GM12878 (cell line): ENCODE results near the gene LSP1. TPM values are rescaled to one million over a fixed set of nuclear protein-coding genes. Genes with fewer than 3 reads are reported as not detected.

Experiments
- ATAC-seq: fragments of 200-7000 bp; cut with Tn5 transposase; 3 replicates; pipeline ENCODE4 v1.9.1; 2020; ENCODE audit warnings: mild to moderate bottlenecking, moderate library complexity
- BruUV-seq: library from RNA; stranded (reverse); fragments of 400-500 nt; replicated peaks from 2 replicates; lab custom pipeline; 2021; lab: Mats Ljungman, UMichigan
- CTCF ChIA-PET: fragments of 300-600 bp; sonication (Branson Sonifier 250); formaldehyde crosslinking; extraction: SDS; loops from one replicate; lab custom pipeline; 2021; ENCODE audit warnings: inconsistent platforms; lab: Yijun Ruan, JAX
- POLR2A ChIA-PET: fragments of 350-600 bp; formaldehyde crosslinking; extraction: SDS; loops from one replicate; lab custom pipeline; 2021; ENCODE audit warnings: inconsistent platforms; lab: Charles Lee
- RAD21 ChIA-PET: fragments of 300-600 bp; sonication (Branson Sonifier 250); formaldehyde crosslinking; loops from one replicate; lab custom pipeline; 2023; ENCODE audit warnings: antibody characterized with exemption; ENCODE audit not compliant: unreplicated experiment; lab: Charles Lee
- SMC1A ChIA-PET: fragments of 300-600 bp; sonication (Branson Sonifier 250); formaldehyde crosslinking; loops from one replicate; lab custom pipeline; 2023; ENCODE audit not compliant: unreplicated experiment, uncharacterized antibody; lab: Charles Lee
- DNase-seq: peaks from one replicate; pipeline ENCODE4 v3.0.0-alpha.2; 2011; ENCODE audit warnings: low read depth, low spot score
- FAIRE-seq: peaks from 3 replicates; lab custom pipeline; 2011; peaks lifted over from hg19 to GRCh38; lab: Jason Lieb, UNC
- H2AFZ ChIP-seq: 2 replicates; pipeline ENCODE4 v1.6.0; 2011; ENCODE audit warnings: low read depth, low read length, control low read depth; ENCODE audit not compliant: control insufficient read depth
- H3K27ac ChIP-seq: 2 replicates; pipeline ENCODE4 v1.5.1; 2011; ENCODE audit warnings: control low read depth; ENCODE audit not compliant: control insufficient read depth, insufficient read depth
- H3K27me3 ChIP-seq, 2 experiments: replicated peaks in 1 of 2; 2 replicates each; pipeline versions ENCODE4 v1.6.0 to v1.6.1; 2011; ENCODE audit warnings: low read length in 1 of 2; ENCODE audit not compliant: control insufficient read depth in 2 of 2, insufficient read depth in 2 of 2
- H3K36me3 ChIP-seq, 2 experiments: 2 replicates each; pipeline ENCODE4 v1.5.1; 2011; ENCODE audit warnings: low read length in 1 of 2; ENCODE audit not compliant: control insufficient read depth in 2 of 2, insufficient read depth in 2 of 2
- H3K4me1 ChIP-seq: 2 replicates; pipeline ENCODE4 v1.6.1; 2011; ENCODE audit warnings: mild to moderate bottlenecking, low read length, moderate library complexity, mixed read lengths; ENCODE audit not compliant: control insufficient read depth, insufficient read depth
- H3K4me2 ChIP-seq: 2 replicates; pipeline ENCODE4 v1.6.0; 2011; ENCODE audit warnings: control low read depth; ENCODE audit not compliant: control insufficient read depth, insufficient read depth
- H3K4me3 ChIP-seq: fragments of 200-600 bp; sonication (generic); 2 replicates; pipeline ENCODE4 v1.5.1; 2016
- H3K79me2 ChIP-seq: 2 replicates; pipeline ENCODE4 v1.6.0; 2011; ENCODE audit warnings: low read length; ENCODE audit not compliant: control insufficient read depth, insufficient read depth
- H3K9ac ChIP-seq: 2 replicates; pipeline ENCODE4 v1.8.0; 2011; ENCODE audit warnings: low read length, control low read depth, mixed read lengths; ENCODE audit not compliant: control insufficient read depth, insufficient read depth
- H3K9me3 ChIP-seq: replicated peaks from 3 replicates; pipeline ENCODE4 v1.5.1; 2011; ENCODE audit warnings: mild to moderate bottlenecking, low read length; ENCODE audit not compliant: control insufficient read depth, insufficient read depth
- H4K20me1 ChIP-seq: 2 replicates; pipeline ENCODE4 v1.6.0; 2011; ENCODE audit not compliant: control insufficient read depth, insufficient read depth
- CREB1 ChIP-seq: IDR thresholded peaks from 2 replicates; pipeline ENCODE4 v1.6.1; 2012; ENCODE audit warnings: low read depth, mild to moderate bottlenecking, inconsistent platforms
- EGR1 ChIP-seq, 2 experiments: IDR thresholded peaks; 1 replicate in 1 of 2; 2 replicates in 1 of 2; pipeline ENCODE4 v1.6.1; 2011 to 2012; ENCODE audit warnings: low read depth in 2 of 2, low read length in 2 of 2, borderline replicate concordance in 1 of 2, mild to moderate bottlenecking in 1 of 2, moderate library complexity in 1 of 2
- ESRRA ChIP-seq: IDR thresholded peaks from 2 replicates; pipeline ENCODE4 v1.6.1; 2012; ENCODE audit warnings: mild to moderate bottlenecking, low read length, improper control_type of control experiment
- HDAC2 ChIP-seq: fragments of 200-600 bp; sonication (generic); IDR thresholded peaks from 2 replicates; pipeline ENCODE4 v1.6.1; 2017
- MEF2A ChIP-seq: IDR thresholded peaks from 2 replicates; pipeline ENCODE4 v1.6.1; 2011; ENCODE audit warnings: low read depth, mild to moderate bottlenecking, low read length, moderate library complexity; ENCODE audit not compliant: insufficient read depth
- MEF2B ChIP-seq: fragments of 450-650 bp; IDR thresholded peaks from 2 replicates; pipeline ENCODE4 v1.6.1; 2018; ENCODE audit warnings: mild to moderate bottlenecking, moderate library complexity; ENCODE audit not compliant: partially characterized antibody, poor library complexity, severe bottlenecking
- NFXL1 ChIP-seq: fragments of 450-650 bp; IDR thresholded peaks from 2 replicates; pipeline ENCODE4 v1.6.1; 2017; ENCODE audit warnings: antibody characterized with exemption, mild to moderate bottlenecking, borderline replicate concordance
- POU2F2 ChIP-seq: IDR thresholded peaks from 3 replicates; pipeline ENCODE4 v1.6.1; 2011; ENCODE audit warnings: low read depth, mild to moderate bottlenecking, low read length, borderline replicate concordance
- RAD51 ChIP-seq: fragments of 450-650 bp; IDR thresholded peaks from 2 replicates; pipeline ENCODE4 v1.6.1; 2016; ENCODE audit warnings: moderate library complexity, mild to moderate bottlenecking, inconsistent platforms
- SRF ChIP-seq, 2 experiments: IDR thresholded peaks; 2 replicates each; pipeline ENCODE4 v1.6.1; 2011; ENCODE audit warnings: low read depth in 2 of 2, low read length in 2 of 2, mild to moderate bottlenecking in 1 of 2, moderate library complexity in 1 of 2
- ZNF217 ChIP-seq: fragments of 450-650 bp; IDR thresholded peaks from 2 replicates; pipeline ENCODE4 v1.6.1; 2017; ENCODE audit warnings: antibody characterized with exemption, mild to moderate bottlenecking
- ZZZ3 ChIP-seq: IDR thresholded peaks from 2 replicates; pipeline ENCODE4 v1.6.1; 2011; ENCODE audit warnings: low read depth; ENCODE audit not compliant: control insufficient read depth, insufficient read length
- WGBS: methylation state at CpG from one replicate; pipeline ENCODE4 v1.1.6; 2016; ENCODE audit warnings: low lambda C conversion rate; ENCODE audit not compliant: insufficient replicate concordance, insufficient coverage; ENCODE audit errors: missing lambda C conversion rate; 5-methylcytosine and 5-hydroxymethylcytosine counted together
- in situ Hi-C: fragments of 300-500 bp; cut with MboI; formaldehyde crosslinking; loops from 9 replicates; pipeline ENCODE4 v1.14.3; 2018; ENCODE audit warnings: mixed read lengths
- intact Hi-C: fragments of 100-400 bp; cut with micrococcal nuclease; formaldehyde crosslinking; loops from one replicate; pipeline ENCODE4 v1.14.2; 2022; ENCODE audit not compliant: unreplicated experiment
- polyA plus RNA-seq, 11 experiments: library from polyadenylated mRNA; depleted of rRNA in 4 of 11; unstranded in 6 of 11; stranded (reverse) in 5 of 11; fragments of >200 nt; fragmentation: Nextera tagmentation in 4 of 11; fragmentation: Illumina TruSeq in 1 of 11; extraction: Ambion mirVana in 4 of 11; extraction: Trizol in 1 of 11; gene quantifications; 1 replicate in 1 of 11; 2 replicates in 10 of 11; pipeline versions ENCODE4 v1.2.1 to v1.2.3, GENCODE V29; 2011 to 2016; ENCODE audit warnings: inconsistent platforms in 2 of 11, missing spikeins in 2 of 11, low read depth in 1 of 11
- total RNA-seq, 4 experiments: library from RNA; depleted of rRNA in 3 of 4; stranded (reverse); fragments of >200 nt in 3 of 4; fragmentation: Illumina TruSeq in 1 of 4; extraction: Trizol in 1 of 4; gene quantifications; 2 replicates each; pipeline versions ENCODE4 v1.2.1 to v1.2.3, GENCODE V29; 2013 to 2021
- TF ChIP-seq, protein P1 (sequence below): fragments of 450-650 bp; IDR thresholded peaks from 2 replicates; pipeline ENCODE4 v1.6.1; 2016; ENCODE audit warnings: mild to moderate bottlenecking, moderate library complexity, borderline replicate concordance
- TF ChIP-seq, protein P2 (sequence below): IDR thresholded peaks from 2 replicates; pipeline ENCODE4 v1.6.1; 2011; ENCODE audit warnings: borderline replicate concordance, low read depth, mild to moderate bottlenecking, moderate library complexity, low read length; ENCODE audit not compliant: insufficient read depth, poor library complexity, severe bottlenecking

LSP1 gene
- total and polyA plus RNA-seq, 10 of the 15 experiments (the other 5 are each of a cell fraction or from before 2014, with no cell fraction given): 19.2 to 488 (median 369) TPM

DNA sequence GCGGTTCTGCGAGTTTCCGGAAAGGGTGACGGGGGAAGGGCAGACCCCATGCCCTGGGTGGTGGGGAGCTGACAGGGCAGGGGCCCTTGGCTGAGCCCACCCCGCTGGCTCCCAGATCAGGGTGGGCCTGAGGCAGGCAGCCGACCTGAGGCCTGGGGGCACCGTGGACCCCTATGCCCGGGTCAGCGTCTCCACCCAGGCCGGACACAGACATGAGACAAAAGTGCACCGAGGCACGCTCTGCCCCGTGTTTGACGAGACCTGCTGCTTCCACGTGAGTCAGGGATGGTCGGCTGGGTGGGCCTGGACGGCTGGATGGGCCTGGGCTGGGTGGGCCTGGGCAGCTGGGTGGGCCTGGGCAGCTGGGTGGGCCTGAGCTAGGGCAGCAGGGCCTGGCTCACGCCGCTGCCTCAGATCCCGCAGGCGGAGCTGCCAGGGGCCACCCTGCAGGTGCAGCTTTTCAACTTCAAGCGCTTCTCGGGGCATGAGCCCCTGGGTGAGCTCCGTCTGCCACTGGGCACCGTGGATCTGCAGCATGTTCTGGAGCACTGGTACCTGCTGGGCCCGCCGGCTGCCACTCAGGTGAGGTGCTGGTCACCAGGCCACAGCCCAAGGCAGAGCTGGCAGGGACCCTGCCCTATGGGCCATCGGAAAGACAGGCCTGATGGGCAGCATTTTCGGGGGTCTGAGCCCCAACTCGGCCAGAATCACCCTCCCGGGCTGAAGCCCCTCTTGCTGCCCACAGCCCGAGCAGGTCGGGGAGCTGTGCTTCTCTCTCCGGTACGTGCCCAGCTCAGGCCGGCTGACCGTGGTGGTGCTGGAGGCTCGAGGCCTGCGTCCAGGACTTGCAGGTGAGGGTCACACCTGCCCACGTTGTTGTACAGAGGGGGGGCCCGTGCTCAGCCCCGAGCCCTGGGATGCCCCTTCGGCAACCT, 16.6 kb upstream of the LSP1 start:
- BruUV-seq: no TSS peak
- CTCF ChIA-PET: interaction anchor here (0.7 to 1.8 kb wide), 9 partner anchors 12 to 316 kb away, joined by 3 to 9 read pairs (median 5); no protein-coding TSS in a partner anchor
- intact Hi-C loops (loop anchor here (5.0 kb wide), 1 partner anchor 51 kb away; no protein-coding TSS in a partner anchor), in situ Hi-C loops (no loop called here)
- RAD21 ChIA-PET: interaction anchor here (0.8 to 7.5 kb wide), 12 partner anchors 14 to 315 kb away, joined by 3 to 107 read pairs (median 4); no protein-coding TSS in a partner anchor
- FAIRE-seq (no peak), ATAC-seq (no peak), DNase-seq (no peak)
- H3K27ac ChIP-seq: no peak overlapping the region
- H3K4me3 ChIP-seq: no peak overlapping the region
- 31% methylated on average over 33 of the region's 43 CpGs for WGBS
- H3K79me2 ChIP-seq: no peaks in the 10 kb centered on the region
- H3K4me2 ChIP-seq: no peak overlapping the region
- SMC1A ChIA-PET: interaction anchor here (1.0 to 3.6 kb wide), 4 partner anchors 15 to 165 kb away, joined by 4 to 17 read pairs (median 6); no protein-coding TSS in a partner anchor
- H3K4me1 ChIP-seq: peaks cover 15% of the 10 kb centered on the region
- H3K9ac ChIP-seq: no peak overlapping the region
- H3K9me3 ChIP-seq: no peaks in the 10 kb centered on the region
- TF ChIP-seq EGR1 (IDR thresholded peaks at IDR 0.05; ENCODE audit: borderline replicate concordance in 1 of 2, low read depth in 2 of 2, low read length in 2 of 2) (no peak), ESRRA (no peak), POU2F2 (no peak), ZNF217 (no peak), ZZZ3 (no peak), RAD51 (no peak), CREB1 (no peak), MEF2A (no peak), MEF2B (no peak), HDAC2 (no peak), NFXL1 (no peak), SRF (IDR thresholded peaks at IDR 0.05; ENCODE audit: low read depth in 2 of 2, low read length in 2 of 2) (no peak)
- TF ChIP-seq, protein P1, sequence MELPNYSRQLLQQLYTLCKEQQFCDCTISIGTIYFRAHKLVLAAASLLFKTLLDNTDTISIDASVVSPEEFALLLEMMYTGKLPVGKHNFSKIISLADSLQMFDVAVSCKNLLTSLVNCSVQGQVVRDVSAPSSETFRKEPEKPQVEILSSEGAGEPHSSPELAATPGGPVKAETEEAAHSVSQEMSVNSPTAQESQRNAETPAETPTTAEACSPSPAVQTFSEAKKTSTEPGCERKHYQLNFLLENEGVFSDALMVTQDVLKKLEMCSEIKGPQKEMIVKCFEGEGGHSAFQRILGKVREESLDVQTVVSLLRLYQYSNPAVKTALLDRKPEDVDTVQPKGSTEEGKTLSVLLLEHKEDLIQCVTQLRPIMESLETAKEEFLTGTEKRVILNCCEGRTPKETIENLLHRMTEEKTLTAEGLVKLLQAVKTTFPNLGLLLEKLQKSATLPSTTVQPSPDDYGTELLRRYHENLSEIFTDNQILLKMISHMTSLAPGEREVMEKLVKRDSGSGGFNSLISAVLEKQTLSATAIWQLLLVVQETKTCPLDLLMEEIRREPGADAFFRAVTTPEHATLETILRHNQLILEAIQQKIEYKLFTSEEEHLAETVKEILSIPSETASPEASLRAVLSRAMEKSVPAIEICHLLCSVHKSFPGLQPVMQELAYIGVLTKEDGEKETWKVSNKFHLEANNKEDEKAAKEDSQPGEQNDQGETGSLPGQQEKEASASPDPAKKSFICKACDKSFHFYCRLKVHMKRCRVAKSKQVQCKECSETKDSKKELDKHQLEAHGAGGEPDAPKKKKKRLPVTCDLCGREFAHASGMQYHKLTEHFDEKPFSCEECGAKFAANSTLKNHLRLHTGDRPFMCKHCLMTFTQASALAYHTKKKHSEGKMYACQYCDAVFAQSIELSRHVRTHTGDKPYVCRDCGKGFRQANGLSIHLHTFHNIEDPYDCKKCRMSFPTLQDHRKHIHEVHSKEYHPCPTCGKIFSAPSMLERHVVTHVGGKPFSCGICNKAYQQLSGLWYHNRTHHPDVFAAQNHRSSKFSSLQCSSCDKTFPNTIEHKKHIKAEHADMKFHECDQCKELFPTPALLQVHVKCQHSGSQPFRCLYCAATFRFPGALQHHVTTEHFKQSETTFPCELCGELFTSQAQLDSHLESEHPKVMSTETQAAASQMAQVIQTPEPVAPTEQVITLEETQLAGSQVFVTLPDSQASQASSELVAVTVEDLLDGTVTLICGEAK: no peak
- TF ChIP-seq, protein P2, sequence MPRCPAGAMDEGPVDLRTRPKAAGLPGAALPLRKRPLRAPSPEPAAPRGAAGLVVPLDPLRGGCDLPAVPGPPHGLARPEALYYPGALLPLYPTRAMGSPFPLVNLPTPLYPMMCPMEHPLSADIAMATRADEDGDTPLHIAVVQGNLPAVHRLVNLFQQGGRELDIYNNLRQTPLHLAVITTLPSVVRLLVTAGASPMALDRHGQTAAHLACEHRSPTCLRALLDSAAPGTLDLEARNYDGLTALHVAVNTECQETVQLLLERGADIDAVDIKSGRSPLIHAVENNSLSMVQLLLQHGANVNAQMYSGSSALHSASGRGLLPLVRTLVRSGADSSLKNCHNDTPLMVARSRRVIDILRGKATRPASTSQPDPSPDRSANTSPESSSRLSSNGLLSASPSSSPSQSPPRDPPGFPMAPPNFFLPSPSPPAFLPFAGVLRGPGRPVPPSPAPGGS: no peak
- POLR2A ChIA-PET: no interaction called here
- no peaks in the 10 kb centered on the region for H4K20me1 ChIP-seq
- no peaks in the 10 kb centered on the region; a peak in 1 of 4 replicates for H3K27me3 ChIP-seq
- no peak overlapping the region for H2AFZ ChIP-seq
- H3K36me3 ChIP-seq: no peaks in the 10 kb centered on the region
